SU-DHL-6 (cell line): ENCODE data around the gene LAMA2.

Experiments used
- H2AFZ ChIP-seq: fragments of 200-600 bp; sonication (generic); 2 replicates; pipeline ENCODE4 v1.6.1; 2014; ENCODE audit warnings: low read depth, mild to moderate bottlenecking, moderate library complexity, mixed read lengths, antibody characterized with exemption, low read length; ENCODE audit not compliant: severe bottlenecking
- H3F3A ChIP-seq: fragments of 200-600 bp; shearing (Covaris generic); 2 replicates; pipeline ENCODE4 v1.6.0; 2016; ENCODE audit warnings: antibody characterized with exemption, mild to moderate bottlenecking; ENCODE audit not compliant: insufficient read depth
- H3K27ac ChIP-seq: fragments of 200-600 bp; sonication (generic); 2 replicates; pipeline ENCODE4 v1.5.1; 2016; ENCODE audit warnings: low read depth, mild to moderate bottlenecking, low read length, moderate library complexity, mixed read lengths
- H3K27me3 ChIP-seq: fragments of 200-600 bp; sonication (generic), shearing (Covaris generic); 2 replicates; pipeline ENCODE4 v1.6.0; 2014; ENCODE audit warnings: mild to moderate bottlenecking, low read length
- H3K36me3 ChIP-seq: fragments of 200-600 bp; sonication (generic); 2 replicates; pipeline ENCODE4 v1.6.1; 2014; ENCODE audit warnings: mild to moderate bottlenecking, low read length, mixed read lengths
- H3K4me2 ChIP-seq: fragments of 300-600, 200-600 bp; shearing (Covaris generic), sonication (generic); 2 replicates; pipeline ENCODE4 v1.6.0; 2014; ENCODE audit warnings: low read length, low read depth, mild to moderate bottlenecking; ENCODE audit not compliant: poor library complexity, severe bottlenecking
- H3K4me3 ChIP-seq: fragments of 200-600 bp; sonication (generic); 2 replicates; pipeline ENCODE4 v1.5.1; 2014; ENCODE audit warnings: antibody characterized with exemption, low read length, mild to moderate bottlenecking, mixed read lengths; ENCODE audit not compliant: insufficient read depth, poor library complexity, severe bottlenecking
- H3K79me2 ChIP-seq: fragments of 200-600 bp; sonication (generic); 2 replicates; pipeline ENCODE4 v1.6.1; 2014; ENCODE audit warnings: mild to moderate bottlenecking, low read length, moderate library complexity; ENCODE audit not compliant: insufficient read depth
- H3K9ac ChIP-seq: fragments of 200-600 bp; sonication (generic); 2 replicates; pipeline ENCODE4 v1.7.0; 2014; ENCODE audit warnings: mild to moderate bottlenecking, low read length
- H3K9me2 ChIP-seq: fragments of 200-600 bp; sonication (generic); replicated peaks from 2 replicates; pipeline ENCODE4 v1.6.1; 2014; ENCODE audit warnings: low read length; ENCODE audit not compliant: insufficient read depth
- H3K9me3 ChIP-seq: fragments of 200-600 bp; sonication (generic); 2 replicates; pipeline ENCODE4 v1.6.1; 2014; ENCODE audit warnings: low read length, mixed read lengths; ENCODE audit not compliant: insufficient read depth
- H4K20me1 ChIP-seq: fragments of 200-600 bp; sonication (generic); 2 replicates; pipeline ENCODE4 v1.6.1; 2014; ENCODE audit warnings: low read depth, mild to moderate bottlenecking, antibody characterized with exemption, low read length, moderate library complexity, mixed read lengths
- EZH2phosphoT487 ChIP-seq: fragments of 200-600 bp; sonication (generic), shearing (Covaris generic); conservative IDR thresholded peaks from 2 replicates; pipeline ENCODE4 v1.6.1; 2018; ENCODE audit warnings: mild to moderate bottlenecking, antibody characterized with exemption, low read length, moderate library complexity, mixed read lengths
- TF ChIP-seq, protein P1 (sequence below): fragments of 200-600 bp; sonication (generic); IDR thresholded peaks from one replicate; pipeline ENCODE4 v1.5.1; 2017; ENCODE audit warnings: antibody characterized with exemption, mild to moderate bottlenecking, low read length, moderate library complexity; ENCODE audit not compliant: insufficient read depth, poor library complexity, severe bottlenecking

Gene LAMA2

DNA sequence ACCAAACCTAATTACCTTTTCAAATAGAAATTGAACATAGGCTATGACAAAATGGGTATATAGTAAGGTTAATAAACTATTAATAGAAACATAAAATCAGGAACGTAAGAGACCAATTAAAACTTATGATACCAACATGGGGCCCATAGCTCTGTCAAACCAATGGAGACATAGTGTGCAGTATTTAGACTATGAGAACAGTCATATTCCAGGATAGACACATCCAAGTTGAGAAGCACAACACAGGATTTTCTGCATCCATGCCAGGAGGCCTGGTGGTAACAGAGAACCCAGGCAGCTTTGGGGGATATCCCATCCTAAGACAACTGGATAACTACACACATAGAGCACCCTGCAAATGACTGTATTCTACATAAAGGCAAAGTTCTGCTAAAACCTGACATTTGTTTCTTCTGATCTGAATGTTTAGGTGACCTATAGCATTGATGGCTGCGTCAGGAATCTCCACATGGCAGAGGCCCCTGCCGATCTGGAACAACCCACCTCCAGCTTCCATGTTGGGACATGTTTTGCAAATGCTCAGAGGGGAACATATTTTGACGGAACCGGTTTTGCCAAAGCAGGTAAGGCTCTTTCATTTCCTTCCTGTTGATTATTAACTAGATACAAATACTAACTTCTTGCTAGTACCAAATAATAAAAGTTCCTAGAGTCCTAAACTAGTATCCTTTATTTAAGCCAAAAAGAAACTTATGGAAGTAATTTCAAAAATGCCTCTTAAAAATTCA is 624.3 kb downstream of the LAMA2 start:
- no peak overlapping the region for H3K27ac ChIP-seq
- no peaks in the 10 kb centered on the region for H3K9me2 ChIP-seq
- no peaks in the 10 kb centered on the region for H3K36me3 ChIP-seq
- H3K9ac ChIP-seq: no peak overlapping the region
- no peaks in the 10 kb centered on the region for H3K9me3 ChIP-seq
- no peak overlapping the region for H2AFZ ChIP-seq
- H3F3A ChIP-seq: no peaks in the 10 kb centered on the region
- H4K20me1 ChIP-seq: no peaks in the 10 kb centered on the region
- H3K27me3 ChIP-seq: no peaks in the 10 kb centered on the region
- H3K79me2 ChIP-seq: no peaks in the 10 kb centered on the region
- H3K4me3 ChIP-seq: no peak overlapping the region
- H3K4me2 ChIP-seq: no peak overlapping the region
- no peak for TF ChIP-seq EZH2phosphoT487
- TF ChIP-seq, protein P1, sequence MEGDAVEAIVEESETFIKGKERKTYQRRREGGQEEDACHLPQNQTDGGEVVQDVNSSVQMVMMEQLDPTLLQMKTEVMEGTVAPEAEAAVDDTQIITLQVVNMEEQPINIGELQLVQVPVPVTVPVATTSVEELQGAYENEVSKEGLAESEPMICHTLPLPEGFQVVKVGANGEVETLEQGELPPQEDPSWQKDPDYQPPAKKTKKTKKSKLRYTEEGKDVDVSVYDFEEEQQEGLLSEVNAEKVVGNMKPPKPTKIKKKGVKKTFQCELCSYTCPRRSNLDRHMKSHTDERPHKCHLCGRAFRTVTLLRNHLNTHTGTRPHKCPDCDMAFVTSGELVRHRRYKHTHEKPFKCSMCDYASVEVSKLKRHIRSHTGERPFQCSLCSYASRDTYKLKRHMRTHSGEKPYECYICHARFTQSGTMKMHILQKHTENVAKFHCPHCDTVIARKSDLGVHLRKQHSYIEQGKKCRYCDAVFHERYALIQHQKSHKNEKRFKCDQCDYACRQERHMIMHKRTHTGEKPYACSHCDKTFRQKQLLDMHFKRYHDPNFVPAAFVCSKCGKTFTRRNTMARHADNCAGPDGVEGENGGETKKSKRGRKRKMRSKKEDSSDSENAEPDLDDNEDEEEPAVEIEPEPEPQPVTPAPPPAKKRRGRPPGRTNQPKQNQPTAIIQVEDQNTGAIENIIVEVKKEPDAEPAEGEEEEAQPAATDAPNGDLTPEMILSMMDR: no peak

DNA sequence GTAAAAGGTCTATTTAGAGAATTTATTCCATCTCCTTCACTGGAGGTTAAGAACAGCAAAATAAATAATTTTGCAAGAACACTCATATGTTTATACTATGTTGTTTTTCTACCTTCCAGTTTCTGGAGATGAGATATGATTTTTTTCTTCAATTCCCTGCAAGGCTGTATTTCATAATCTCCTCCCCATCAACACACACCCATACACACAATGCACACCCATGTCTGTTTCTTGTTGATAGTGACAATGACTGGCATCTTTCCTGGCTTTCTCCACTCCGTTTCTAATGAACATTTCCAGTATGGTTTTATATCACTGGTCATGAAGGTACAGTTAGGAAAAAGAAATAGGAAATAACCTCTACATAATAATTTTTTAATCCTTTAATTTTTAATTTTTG is 624.9 kb downstream of the LAMA2 start:
- TF ChIP-seq EZH2phosphoT487: no peak
- TF ChIP-seq, protein P1: no peak
- H3K27ac ChIP-seq: no peak overlapping the region
- no peaks in the 10 kb centered on the region for H3K27me3 ChIP-seq
- no peak overlapping the region for H3K9ac ChIP-seq
- H4K20me1 ChIP-seq: no peaks in the 10 kb centered on the region
- no peaks in the 10 kb centered on the region for H3K36me3 ChIP-seq
- H3K79me2 ChIP-seq: no peaks in the 10 kb centered on the region
- H3K4me2 ChIP-seq: no peak overlapping the region
- no peak overlapping the region for H2AFZ ChIP-seq
- no peaks in the 10 kb centered on the region for H3K9me2 ChIP-seq
- no peaks in the 10 kb centered on the region for H3F3A ChIP-seq
- no peak overlapping the region for H3K4me3 ChIP-seq
- no peaks in the 10 kb centered on the region for H3K9me3 ChIP-seq

DNA sequence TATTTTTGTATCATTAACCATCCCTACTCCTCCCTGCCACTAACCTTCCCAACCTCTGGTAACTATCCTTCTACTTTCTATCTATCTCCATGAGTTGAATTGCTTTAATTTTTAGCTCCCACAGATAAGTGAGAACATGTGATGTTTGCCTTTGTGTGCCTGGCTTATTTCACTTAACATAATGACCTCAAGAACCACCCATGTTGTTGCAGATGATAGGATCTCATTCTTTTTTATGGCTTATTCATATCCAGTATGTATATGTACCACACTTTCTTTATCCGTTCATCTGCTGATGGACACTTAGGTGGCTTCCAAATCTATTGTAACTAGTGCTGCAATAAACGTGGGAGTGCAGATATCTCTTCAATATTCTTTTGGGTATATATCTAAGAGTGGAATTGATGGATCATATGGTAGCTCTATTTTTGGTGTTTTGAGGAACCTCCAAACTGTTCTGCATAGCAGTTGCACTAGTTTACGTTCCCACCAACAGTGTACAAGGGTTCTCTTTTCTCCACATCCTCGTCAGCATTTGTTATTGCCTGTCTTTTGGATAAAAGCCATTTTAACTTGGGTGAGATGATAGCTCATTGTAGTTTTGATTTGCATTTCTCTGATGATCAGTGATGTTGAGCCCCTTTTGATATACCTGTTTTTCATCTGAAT is 625.7 kb downstream of the LAMA2 start:
- H3K9ac ChIP-seq: no peak overlapping the region
- no peaks in the 10 kb centered on the region for H3K36me3 ChIP-seq
- no peak overlapping the region for H3K27ac ChIP-seq
- no peaks in the 10 kb centered on the region for H3K9me3 ChIP-seq
- H3K4me3 ChIP-seq: no peak overlapping the region
- H4K20me1 ChIP-seq: no peaks in the 10 kb centered on the region
- no peak for TF ChIP-seq EZH2phosphoT487
- TF ChIP-seq, protein P1: no peak
- no peaks in the 10 kb centered on the region for H3K9me2 ChIP-seq
- H3K79me2 ChIP-seq: no peaks in the 10 kb centered on the region
- no peaks in the 10 kb centered on the region for H3K27me3 ChIP-seq
- no peaks in the 10 kb centered on the region for H3F3A ChIP-seq
- no peak overlapping the region for H2AFZ ChIP-seq
- no peak overlapping the region for H3K4me2 ChIP-seq
